HFF-Myc (cell line): ENCODE data around the gene TRMT61A.

Experiments
- DNase-seq: peaks from one replicate; pipeline ENCODE4 v3.0.0-alpha.2; 2011; ENCODE audit warnings: low read depth; ENCODE audit errors: extremely low read depth
- H3K4me3 ChIP-seq: replicated peaks from 2 replicates; pipeline ENCODE4 v1.5.1; 2011; ENCODE audit warnings: low read depth, mild to moderate bottlenecking, control low read depth, low read length
- TF ChIP-seq, protein P1 (sequence below): IDR thresholded peaks from 2 replicates; pipeline ENCODE4 v1.5.1; 2012; ENCODE audit warnings: mild to moderate bottlenecking, low read depth, low read length, control low read depth; ENCODE audit errors: missing control alignments

The TRMT61A gene

DNA sequence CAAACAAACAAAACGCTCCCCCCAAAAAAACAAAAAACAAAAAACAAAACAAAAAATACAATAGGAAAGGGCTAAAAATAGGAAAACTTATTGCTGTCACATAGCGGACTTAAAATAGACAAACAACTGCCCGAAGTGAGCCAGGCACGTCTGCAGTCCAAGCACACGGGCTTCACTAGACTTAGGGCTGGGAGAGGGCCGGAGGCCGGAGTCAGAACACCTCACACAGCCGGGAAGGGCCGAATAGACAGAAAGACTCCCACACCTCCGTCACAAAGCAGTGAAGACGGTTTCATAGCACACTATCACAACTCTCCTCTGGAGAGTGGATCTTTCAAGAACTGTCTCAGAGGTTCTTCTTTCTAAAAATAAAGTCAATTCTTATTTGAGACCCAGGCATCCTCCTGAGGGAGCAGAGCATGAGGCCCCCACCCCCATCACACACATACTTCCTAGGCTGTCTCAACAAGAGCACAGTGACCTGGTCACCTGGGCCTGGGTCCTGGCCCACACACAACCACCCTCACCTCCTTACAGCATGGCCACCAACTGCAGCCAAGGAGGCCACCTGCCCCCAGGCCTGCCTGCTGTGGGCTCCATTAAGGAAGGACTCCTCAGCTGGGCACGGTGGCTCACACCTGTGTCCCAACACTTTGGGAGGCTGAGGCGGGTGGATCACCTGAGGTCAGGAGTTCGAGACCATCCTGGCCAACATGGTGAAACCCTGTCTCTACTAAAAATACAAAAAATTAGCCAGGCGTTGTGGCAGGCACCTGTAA, 26.8 kb downstream of the TRMT61A start:
- no peak for DNase-seq
- TF ChIP-seq, protein P1, sequence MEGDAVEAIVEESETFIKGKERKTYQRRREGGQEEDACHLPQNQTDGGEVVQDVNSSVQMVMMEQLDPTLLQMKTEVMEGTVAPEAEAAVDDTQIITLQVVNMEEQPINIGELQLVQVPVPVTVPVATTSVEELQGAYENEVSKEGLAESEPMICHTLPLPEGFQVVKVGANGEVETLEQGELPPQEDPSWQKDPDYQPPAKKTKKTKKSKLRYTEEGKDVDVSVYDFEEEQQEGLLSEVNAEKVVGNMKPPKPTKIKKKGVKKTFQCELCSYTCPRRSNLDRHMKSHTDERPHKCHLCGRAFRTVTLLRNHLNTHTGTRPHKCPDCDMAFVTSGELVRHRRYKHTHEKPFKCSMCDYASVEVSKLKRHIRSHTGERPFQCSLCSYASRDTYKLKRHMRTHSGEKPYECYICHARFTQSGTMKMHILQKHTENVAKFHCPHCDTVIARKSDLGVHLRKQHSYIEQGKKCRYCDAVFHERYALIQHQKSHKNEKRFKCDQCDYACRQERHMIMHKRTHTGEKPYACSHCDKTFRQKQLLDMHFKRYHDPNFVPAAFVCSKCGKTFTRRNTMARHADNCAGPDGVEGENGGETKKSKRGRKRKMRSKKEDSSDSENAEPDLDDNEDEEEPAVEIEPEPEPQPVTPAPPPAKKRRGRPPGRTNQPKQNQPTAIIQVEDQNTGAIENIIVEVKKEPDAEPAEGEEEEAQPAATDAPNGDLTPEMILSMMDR = no peak
- H3K4me3 ChIP-seq = no peak overlapping the region

DNA sequence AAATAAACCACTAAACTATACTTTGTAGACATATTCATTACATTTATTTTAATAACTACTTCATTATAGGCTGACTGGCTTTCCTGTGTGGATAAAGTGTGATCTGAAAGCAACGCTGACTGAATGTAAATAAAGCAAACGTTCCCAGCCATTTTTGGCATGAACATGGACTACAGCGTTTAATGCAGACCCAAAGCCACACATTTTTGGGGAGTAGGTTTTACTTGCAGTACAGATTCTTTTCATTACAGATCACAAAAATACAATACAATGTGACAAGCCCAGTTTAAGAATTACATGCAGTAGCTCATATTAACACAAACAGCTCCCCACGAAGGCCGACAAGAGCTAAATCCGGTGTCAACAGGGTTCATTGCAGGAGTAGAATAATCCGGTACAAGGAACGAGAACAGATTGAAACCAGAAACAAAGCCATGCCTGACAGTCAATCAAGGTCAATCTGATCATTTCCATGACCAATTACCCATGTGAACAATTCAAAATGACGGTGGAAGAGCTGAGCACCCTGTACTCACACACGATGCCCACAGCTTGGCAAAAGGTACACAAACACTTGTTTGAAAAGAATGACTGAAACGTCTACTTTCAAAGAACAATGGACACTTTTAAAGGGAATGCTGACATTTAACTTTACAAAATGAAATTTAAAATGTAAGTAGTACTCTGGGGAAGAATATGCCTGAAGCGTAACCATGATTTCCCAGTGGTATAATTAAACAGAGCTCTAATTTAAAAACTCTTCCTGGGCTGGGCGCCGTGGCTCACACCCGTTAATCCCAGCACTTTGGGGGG, 28.2 kb downstream of the TRMT61A start:
- TF ChIP-seq, protein P1 = no peak
- no peak for DNase-seq
- no peak overlapping the region for H3K4me3 ChIP-seq

DNA sequence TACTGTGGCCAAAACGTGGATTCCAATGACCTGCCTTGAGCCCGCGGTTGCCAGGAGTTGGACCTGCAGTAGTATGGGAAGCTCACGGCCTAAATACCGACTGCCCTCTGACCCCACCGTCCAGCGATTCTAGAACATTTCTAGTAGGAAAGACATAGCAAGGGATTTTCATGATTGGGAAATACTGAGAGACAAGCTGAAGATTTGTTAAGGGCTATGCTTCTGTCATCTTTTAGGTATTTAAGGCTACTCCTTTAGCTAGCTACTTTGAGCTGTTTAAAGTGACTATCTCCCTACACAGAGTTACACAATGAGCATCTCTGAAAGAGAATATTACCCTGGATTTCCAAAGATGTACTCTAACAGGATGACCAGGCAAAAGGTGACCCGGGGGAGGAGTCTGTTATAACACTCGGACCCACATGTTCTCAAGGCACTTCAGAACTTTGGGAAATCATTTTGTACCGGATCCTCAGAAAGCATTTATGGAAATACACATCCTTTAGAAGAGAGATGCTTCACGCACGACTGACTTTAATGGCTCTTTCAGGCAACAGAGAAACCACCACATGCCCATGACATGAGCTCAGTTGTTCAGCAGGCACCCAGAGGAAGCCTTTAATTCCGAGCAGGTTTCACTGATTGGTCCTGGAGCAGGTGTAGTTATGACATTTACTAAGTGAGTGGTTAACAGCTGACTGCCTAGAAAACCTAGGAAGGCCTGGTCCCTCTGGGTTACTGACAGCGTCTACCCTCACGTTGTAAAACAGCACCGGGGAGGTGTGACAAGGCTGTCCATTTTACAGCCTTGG, 29.3 kb downstream of the TRMT61A start:
- no peak overlapping the region for H3K4me3 ChIP-seq
- DNase-seq = no peak
- TF ChIP-seq, protein P1 = no peak

DNA sequence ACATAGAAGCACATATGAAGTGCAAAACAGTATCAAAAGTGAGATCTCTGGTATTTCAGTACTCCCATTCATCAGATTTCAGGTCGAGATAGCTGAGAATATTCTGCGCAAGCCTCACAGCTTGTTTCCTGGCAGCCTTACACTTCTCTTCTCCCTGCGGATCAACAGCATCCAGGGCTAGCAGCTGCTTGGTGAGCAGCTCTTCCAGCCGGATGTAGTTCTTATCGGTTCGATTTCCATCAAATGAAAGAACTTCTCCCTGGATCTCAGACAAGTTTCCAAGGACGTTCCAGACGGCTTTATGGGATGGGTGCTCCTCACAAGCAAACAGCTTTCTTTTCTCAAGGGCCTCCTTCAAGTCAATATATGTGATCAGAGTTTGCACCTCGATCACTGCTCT, 30.8 kb downstream of the TRMT61A start:
- H3K4me3 ChIP-seq = no peak overlapping the region
- TF ChIP-seq, protein P1 = no peak
- DNase-seq = no peak

DNA sequence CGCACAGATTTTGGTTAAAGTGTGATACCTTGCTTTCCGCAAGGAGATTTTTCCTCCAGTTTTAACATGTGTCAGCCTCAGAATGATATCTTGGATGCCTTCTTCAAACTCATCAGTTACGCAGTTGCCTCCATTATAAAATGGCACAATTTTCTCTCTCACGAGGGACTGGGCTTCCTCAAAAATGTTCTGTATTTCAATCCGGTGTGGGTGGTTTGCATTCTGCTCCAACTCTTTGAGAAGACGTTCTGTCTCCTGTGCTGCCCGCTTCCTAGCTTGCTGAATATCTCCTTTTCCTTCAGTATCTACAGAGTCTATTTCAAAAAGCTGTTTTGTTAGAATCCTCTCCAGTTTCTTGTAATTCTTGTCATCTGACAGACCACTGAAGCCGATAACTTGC, 31.7 kb downstream of the TRMT61A start:
- peak overlapping the region; percentile 75 for H3K4me3 ChIP-seq
- no peak for DNase-seq

More for the DNA sequence above, 31.7 kb downstream of the TRMT61A start:
- TF ChIP-seq, protein P1 = no peak
